OCI-LY1 (cell line): Measurements from ENCODE around the gene DAAM1.

Source experiments
- H2AFZ ChIP-seq: fragments of 200-600 bp; sonication (generic), shearing (Covaris generic); 2 replicates; pipeline ENCODE4 v1.6.0; 2014; ENCODE audit warnings: antibody characterized with exemption, mild to moderate bottlenecking, low read length
- H3F3A ChIP-seq: fragments of 200-600 bp; sonication (generic), shearing (Covaris generic); 2 replicates; pipeline ENCODE4 v1.6.0; 2014; ENCODE audit warnings: mild to moderate bottlenecking, antibody characterized with exemption, low read length, moderate library complexity; ENCODE audit not compliant: insufficient read depth
- H3K27ac ChIP-seq: fragments of 200-600 bp; sonication (generic); 2 replicates; pipeline ENCODE4 v1.5.1; 2014; ENCODE audit warnings: low read length, mixed run types, mild to moderate bottlenecking, low read depth; ENCODE audit not compliant: poor library complexity, severe bottlenecking
- H3K27me3 ChIP-seq: fragments of 200-600 bp; sonication (generic); 2 replicates; pipeline ENCODE4 v1.6.0; 2014; ENCODE audit warnings: antibody characterized with exemption, mild to moderate bottlenecking, low read length, moderate library complexity; ENCODE audit not compliant: insufficient read depth
- H3K36me3 ChIP-seq: fragments of 200-600 bp; sonication (generic); 2 replicates; pipeline ENCODE4 v1.6.1; 2014; ENCODE audit warnings: mild to moderate bottlenecking, antibody characterized with exemption, low read length, moderate library complexity, mixed read lengths; ENCODE audit not compliant: insufficient read depth
- H3K4me1 ChIP-seq: fragments of 200-600 bp; sonication (generic); 2 replicates; pipeline ENCODE4 v1.5.1; 2014; ENCODE audit warnings: mild to moderate bottlenecking, low read length, moderate library complexity; ENCODE audit not compliant: insufficient read depth, severe bottlenecking
- H3K4me2 ChIP-seq: fragments of 200-600 bp; sonication (generic), shearing (Covaris generic); 2 replicates; pipeline ENCODE4 v1.6.1; 2014; ENCODE audit warnings: low read length
- H3K4me3 ChIP-seq: fragments of 200-600 bp; sonication (generic); 2 replicates; pipeline ENCODE4 v1.5.1; 2014; ENCODE audit warnings: low read length, low read depth, mild to moderate bottlenecking, mixed read lengths; ENCODE audit not compliant: poor library complexity, severe bottlenecking
- H3K79me2 ChIP-seq: fragments of 200-600 bp; shearing (Covaris generic); 2 replicates; pipeline ENCODE4 v1.6.1; 2016; ENCODE audit warnings: mixed run types, low read length, mixed read lengths; ENCODE audit not compliant: insufficient read depth
- H3K9ac ChIP-seq: fragments of 200-600 bp; sonication (generic), shearing (Covaris generic); 2 replicates; pipeline ENCODE4 v1.6.1; 2014; ENCODE audit warnings: mild to moderate bottlenecking, low read length, mixed read lengths
- H3K9me2 ChIP-seq: fragments of 200-600 bp; sonication (generic), shearing (Covaris generic); 2 replicates; pipeline ENCODE4 v1.6.1; 2014; ENCODE audit warnings: low read depth, mild to moderate bottlenecking, low read length, mixed read lengths
- H3K9me3 ChIP-seq: fragments of 200-600 bp; shearing (Covaris generic); 2 replicates; pipeline ENCODE4 v1.6.1; 2014; ENCODE audit warnings: low read length, mixed read lengths
- H4K20me1 ChIP-seq: fragments of 200-600 bp; sonication (generic), shearing (Covaris generic); 2 replicates; pipeline ENCODE4 v1.6.0; 2016; ENCODE audit warnings: mild to moderate bottlenecking, low read length; ENCODE audit not compliant: insufficient read depth
- CTCF ChIP-seq: fragments of 200-600 bp; sonication (generic), shearing (Covaris generic); IDR thresholded peaks from 2 replicates; pipeline ENCODE4 v1.5.1; 2017; ENCODE audit warnings: mild to moderate bottlenecking, antibody characterized with exemption, low read length, moderate library complexity, mixed read lengths
- EZH2 ChIP-seq: fragments of 200-600 bp; sonication (generic), shearing (Covaris generic); IDR thresholded peaks from 2 replicates; pipeline ENCODE4 v1.8.0; 2017; ENCODE audit warnings: borderline replicate concordance, mixed run types, mild to moderate bottlenecking, antibody characterized with exemption, low read length, moderate library complexity, mixed read lengths

Gene DAAM1

GRCh38 chr14:59276235-59276634 lies 87.8 kb downstream of the DAAM1 start:
- no peak for TF ChIP-seq CTCF
- TF ChIP-seq EZH2, result no peak
- H4K20me1 ChIP-seq, result no peaks in the 10 kb centered on the region
- no peak overlapping the region for H2AFZ ChIP-seq
- no peak overlapping the region for H3K4me3 ChIP-seq
- H3K4me1 ChIP-seq, result peaks cover 37% of the 10 kb centered on the region
- H3K27ac ChIP-seq, result peak overlapping the region; percentile 53
- H3K9me2 ChIP-seq, result no peaks in the 10 kb centered on the region
- no peak overlapping the region for H3K9ac ChIP-seq
- no peaks in the 10 kb centered on the region for H3F3A ChIP-seq
- H3K4me2 ChIP-seq, result no peak overlapping the region
- H3K79me2 ChIP-seq, result no peaks in the 10 kb centered on the region
- H3K36me3 ChIP-seq, result peaks cover 8% of the 10 kb centered on the region; the same call in 1 of the 2 replicates
- no peaks in the 10 kb centered on the region for H3K9me3 ChIP-seq
- no peaks in the 10 kb centered on the region for H3K27me3 ChIP-seq

GRCh38 chr14:59277659-59278058 lies 89.2 kb downstream of the DAAM1 start:
- no peaks in the 10 kb centered on the region for H4K20me1 ChIP-seq
- no peaks in the 10 kb centered on the region for H3K9me3 ChIP-seq
- H2AFZ ChIP-seq, result no peak overlapping the region

GRCh38 chr14:59278111-59278510 lies 89.6 kb downstream of the DAAM1 start:
- no peak for TF ChIP-seq CTCF
- TF ChIP-seq EZH2, result no peak
- Histone ChIP-seq H3K4me2 (no peak overlapping the region), H3K79me2 (no peaks in the 10 kb centered on the region), H3K9ac (no peak overlapping the region), H2AFZ (no peak overlapping the region), H3K9me2 (no peaks in the 10 kb centered on the region), H3K27ac (no peak overlapping the region), H3K36me3 (peaks cover 20% of the 10 kb centered on the region; the same call in 1 of the 2 replicates), H4K20me1 (no peaks in the 10 kb centered on the region), H3F3A (no peaks in the 10 kb centered on the region), H3K27me3 (no peaks in the 10 kb centered on the region), H3K9me3 (0 out of 2 replicates have a peak, but pooled peaks cover 1% of the 10 kb centered on the region), H3K4me1 (peaks cover 37% of the 10 kb centered on the region), H3K4me3 (no peak overlapping the region)

More at GRCh38 chr14:59277659-59278058, 89.2 kb downstream of the DAAM1 start:
- H3K36me3 ChIP-seq, result peaks cover 16% of the 10 kb centered on the region; the same call in 1 of the 2 replicates
- H3K79me2 ChIP-seq, result no peaks in the 10 kb centered on the region
- H3K4me3 ChIP-seq, result no peak overlapping the region
- TF ChIP-seq CTCF (no peak), EZH2 (no peak)
- H3K27me3 ChIP-seq, result no peaks in the 10 kb centered on the region
- H3K9me2 ChIP-seq, result no peaks in the 10 kb centered on the region
- H3K4me1 ChIP-seq, result peaks cover 37% of the 10 kb centered on the region
- H3F3A ChIP-seq, result no peaks in the 10 kb centered on the region
- H3K4me2 ChIP-seq, result no peak overlapping the region
- H3K27ac ChIP-seq, result no peak overlapping the region
- H3K9ac ChIP-seq, result no peak overlapping the region
